ENCODE results near the gene CMYA5. TPM values are rescaled to one million over a fixed set of nuclear protein-coding genes. Genes with fewer than 3 reads are reported as not detected.

The CMYA5 gene
- total RNA-seq, 1 donor: 1.7 TPM

DNA sequence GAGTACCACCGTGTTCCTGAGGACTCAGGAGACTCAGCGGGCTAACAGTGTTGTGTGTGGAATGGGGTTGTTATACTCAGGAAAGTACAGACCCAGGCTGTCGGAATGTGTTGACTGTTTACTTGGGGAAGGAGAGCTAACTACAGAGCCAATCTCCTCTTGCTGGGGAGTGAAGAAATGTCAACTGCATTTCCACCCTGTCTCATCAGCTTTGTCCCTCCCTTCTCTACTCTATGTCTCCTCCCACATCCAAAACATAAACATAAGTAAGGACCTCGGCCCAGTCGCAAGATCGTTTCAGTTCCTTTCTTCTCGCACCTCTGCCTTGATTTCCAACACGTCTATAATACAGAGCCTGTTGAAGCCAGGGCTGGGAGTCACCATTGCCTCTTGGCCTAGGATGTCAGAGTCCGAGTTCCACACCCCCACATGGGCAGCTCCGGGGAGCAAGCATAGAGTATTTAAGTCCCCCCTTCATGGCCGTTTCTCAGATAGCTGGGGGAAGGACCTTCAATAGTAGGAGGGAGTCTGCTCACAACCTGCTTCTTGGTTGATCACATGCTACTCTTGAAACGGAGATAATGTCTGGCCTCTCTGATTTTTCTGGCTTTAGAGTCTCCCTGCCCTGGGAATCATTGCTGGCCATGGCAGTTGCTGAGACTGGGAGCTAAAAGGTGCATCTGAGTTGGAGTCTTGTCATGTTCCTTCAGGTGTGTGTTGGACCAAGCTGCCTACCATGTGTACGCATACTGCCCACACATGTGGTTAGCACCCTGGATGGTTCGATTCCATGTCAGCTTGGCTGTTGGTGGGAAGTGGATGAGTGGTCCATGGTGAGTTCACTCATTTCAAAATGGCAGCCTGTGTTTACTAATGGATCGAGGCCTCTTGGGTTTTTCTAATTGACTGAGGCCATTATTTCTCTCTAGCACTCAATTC, 154.1 kb downstream of the CMYA5 start:
- TF ChIP-seq, protein P1, sequence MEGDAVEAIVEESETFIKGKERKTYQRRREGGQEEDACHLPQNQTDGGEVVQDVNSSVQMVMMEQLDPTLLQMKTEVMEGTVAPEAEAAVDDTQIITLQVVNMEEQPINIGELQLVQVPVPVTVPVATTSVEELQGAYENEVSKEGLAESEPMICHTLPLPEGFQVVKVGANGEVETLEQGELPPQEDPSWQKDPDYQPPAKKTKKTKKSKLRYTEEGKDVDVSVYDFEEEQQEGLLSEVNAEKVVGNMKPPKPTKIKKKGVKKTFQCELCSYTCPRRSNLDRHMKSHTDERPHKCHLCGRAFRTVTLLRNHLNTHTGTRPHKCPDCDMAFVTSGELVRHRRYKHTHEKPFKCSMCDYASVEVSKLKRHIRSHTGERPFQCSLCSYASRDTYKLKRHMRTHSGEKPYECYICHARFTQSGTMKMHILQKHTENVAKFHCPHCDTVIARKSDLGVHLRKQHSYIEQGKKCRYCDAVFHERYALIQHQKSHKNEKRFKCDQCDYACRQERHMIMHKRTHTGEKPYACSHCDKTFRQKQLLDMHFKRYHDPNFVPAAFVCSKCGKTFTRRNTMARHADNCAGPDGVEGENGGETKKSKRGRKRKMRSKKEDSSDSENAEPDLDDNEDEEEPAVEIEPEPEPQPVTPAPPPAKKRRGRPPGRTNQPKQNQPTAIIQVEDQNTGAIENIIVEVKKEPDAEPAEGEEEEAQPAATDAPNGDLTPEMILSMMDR (IDR thresholded peaks at IDR 0.05; ENCODE audit: insufficient read depth, low read length): no peak
- DNase-seq (ENCODE audit: low read depth): no peak
- no peak overlapping the region for H3K4me3 ChIP-seq (ENCODE audit: low read depth, low read length)

DNA sequence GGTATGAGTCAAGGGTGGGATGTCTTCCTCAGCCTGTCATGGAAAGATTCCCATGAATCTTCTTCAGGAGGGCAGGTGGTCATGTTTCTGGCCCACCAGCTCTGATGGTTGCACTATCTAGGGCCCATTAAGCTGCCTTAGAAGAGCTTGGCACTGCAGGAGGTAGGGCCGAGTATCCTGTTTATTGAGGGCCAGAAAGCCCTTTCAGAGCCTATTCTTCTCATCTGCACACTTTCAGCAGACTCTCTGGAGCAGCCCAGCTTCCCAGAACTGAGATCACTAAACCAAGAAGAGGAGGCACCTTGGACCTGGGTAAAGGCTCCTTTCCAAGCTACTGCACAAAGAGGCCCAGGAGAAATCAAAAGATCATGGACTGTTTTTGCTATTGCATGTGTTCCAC, 154.9 kb downstream of the CMYA5 start:
- DNase-seq (ENCODE audit: low read depth): no peak
- TF ChIP-seq, protein P1 (IDR thresholded peaks at IDR 0.05; ENCODE audit: insufficient read depth, low read length): no peak

DNA sequence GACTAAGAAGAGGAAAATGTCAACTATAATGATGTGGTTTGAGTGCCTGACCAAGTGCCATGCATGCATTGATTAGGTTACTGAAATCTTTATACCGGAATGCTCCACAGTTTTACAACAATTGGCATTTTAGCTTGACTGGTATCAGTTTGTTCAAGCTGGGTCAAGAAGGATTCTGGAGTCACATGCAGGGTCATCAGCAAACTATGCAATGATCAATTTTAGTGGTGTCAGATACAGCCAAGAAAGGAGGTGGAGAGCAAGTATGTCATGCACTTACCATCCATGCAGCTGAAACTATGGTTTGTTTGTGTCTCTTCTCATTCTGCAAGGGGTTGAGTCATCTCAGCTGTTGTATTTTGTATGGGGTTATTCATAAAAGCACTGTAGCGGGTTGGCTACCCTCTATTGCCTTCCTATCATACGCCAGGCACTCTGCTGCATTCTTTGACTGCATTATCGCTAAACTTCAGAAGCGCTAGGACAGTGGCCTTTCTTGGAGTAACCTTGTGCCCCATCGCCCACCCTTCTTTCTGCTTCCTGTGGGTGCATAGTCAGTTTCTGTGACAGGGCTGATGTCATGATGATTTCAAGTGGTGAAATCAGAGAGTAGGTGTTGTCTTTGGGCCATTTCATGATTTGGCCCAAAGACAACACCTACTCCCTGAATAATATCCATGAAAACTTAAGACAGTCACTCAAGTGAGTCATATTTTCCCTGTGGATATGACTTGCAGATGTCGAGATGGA, 156.0 kb downstream of the CMYA5 start:
- TF ChIP-seq, protein P1 (IDR thresholded peaks at IDR 0.05; ENCODE audit: insufficient read depth, low read length): no peak
- no peak overlapping the region for H3K4me3 ChIP-seq (ENCODE audit: low read depth, low read length)
- DNase-seq (ENCODE audit: low read depth): peak; percentile 93

More for the DNA sequence above, 154.9 kb downstream of the CMYA5 start:
- H3K4me3 ChIP-seq (ENCODE audit: low read depth, low read length): no peak overlapping the region

DNA sequence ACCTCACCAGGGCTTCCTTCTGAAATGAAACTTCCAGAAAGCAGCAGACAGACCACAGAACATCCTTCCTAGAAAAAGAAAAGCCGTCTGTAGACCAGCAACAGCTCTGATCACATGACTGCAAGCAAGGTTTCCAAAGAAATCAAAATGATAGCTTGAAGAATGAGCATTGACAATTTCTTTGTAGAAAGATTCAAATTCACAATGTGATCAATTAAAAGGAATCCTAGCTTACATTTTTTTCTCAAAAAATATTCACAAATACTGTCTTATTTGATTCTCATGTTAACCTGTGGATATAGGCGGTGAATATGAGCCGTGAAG, 156.5 kb downstream of the CMYA5 start:
- TF ChIP-seq, protein P1 (IDR thresholded peaks at IDR 0.05; ENCODE audit: insufficient read depth, low read length): no peak
- no peak for DNase-seq (ENCODE audit: low read depth)
- no peak overlapping the region for H3K4me3 ChIP-seq (ENCODE audit: low read depth, low read length)

DNA sequence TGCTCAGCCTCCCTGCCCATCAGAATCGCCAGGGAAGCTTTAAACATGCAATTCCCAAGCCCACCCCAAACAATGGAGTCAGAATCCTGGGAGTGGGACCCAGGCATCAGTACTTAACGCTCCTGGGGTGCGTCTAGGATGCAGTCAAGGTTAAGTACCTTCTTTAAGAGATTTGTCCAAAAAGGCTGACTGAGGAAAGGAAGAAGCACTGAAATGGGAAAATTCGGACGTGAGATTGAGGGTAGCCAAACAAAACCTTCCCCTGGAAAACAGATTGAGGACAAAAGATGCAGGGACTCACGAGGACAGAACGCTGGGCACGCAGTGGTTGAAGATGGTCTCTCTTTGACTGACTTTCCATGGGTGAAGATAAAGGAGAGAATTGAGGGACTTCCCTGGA, 157.9 kb downstream of the CMYA5 start:
- TF ChIP-seq, protein P1 (IDR thresholded peaks at IDR 0.05; ENCODE audit: insufficient read depth, low read length): no peak
- H3K4me3 ChIP-seq (ENCODE audit: low read depth, low read length): no peak overlapping the region
- no peak for DNase-seq (ENCODE audit: low read depth)

DNA sequence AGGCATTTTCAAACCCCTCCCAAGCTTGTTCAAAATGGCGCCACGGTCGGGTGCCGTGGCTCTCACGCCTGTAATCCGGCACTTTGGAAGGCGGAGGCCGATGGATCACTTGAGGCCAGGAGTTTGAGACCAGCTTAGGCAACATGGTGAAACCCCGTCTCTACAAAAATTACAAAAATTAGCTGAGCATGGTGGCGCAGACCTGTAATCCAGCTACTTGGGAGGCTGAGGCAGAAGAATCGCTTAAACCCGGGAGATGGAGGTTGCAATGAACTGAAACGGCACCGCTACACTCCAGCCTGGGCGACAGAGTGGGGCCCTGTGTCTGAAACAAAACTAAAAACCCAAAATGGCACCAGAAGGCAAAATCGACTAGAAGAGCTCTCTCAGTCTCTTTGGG, 159.4 kb downstream of the CMYA5 start:
- no peak overlapping the region for H3K4me3 ChIP-seq (ENCODE audit: low read depth, low read length)
- TF ChIP-seq, protein P1 (IDR thresholded peaks at IDR 0.05; ENCODE audit: insufficient read depth, low read length): no peak
- no peak for DNase-seq (ENCODE audit: low read depth)

Small RNA genes within 50 kb of the gene (small RNA-seq; reads per million reads assigned to genes)
- gene AC008496.1: not detected

Other genes with a start within 250 kb of the CMYA5 start
- 5.4 and 6.8 TPM in 2 replicates for gene HOMER1, start 175.7 kb upstream of the CMYA5 start, total RNA-seq (ENCODE audit: low replicate concordance)
- 56.1 and 60.3 TPM in 2 replicates for gene TENT2, start 77.4 kb upstream of the CMYA5 start, total RNA-seq (ENCODE audit: low replicate concordance)